ENCODE measurements around the gene GOLGA6L10.
"Not testable (repeated sequence)": the region's sequence is repeated elsewhere in the genome, so short reads cannot be mapped to it uniquely, and the experiment has no call there.

GRCh38 chr15:82317516-82317915, 31.8 kb downstream of the GOLGA6L10 start:
- TF ChIP-seq CTCF (IDR thresholded peaks at IDR 0.05; ENCODE audit: insufficient read depth, low read length, poor library complexity, severe bottlenecking); EZH2phosphoT487 (conservative IDR thresholded peaks at IDR 0.05; ENCODE audit: low read length): not testable (repeated sequence)
